ENCODE results near the gene UBTD1. TPM values are rescaled to one million over a fixed set of nuclear protein-coding genes. Genes with fewer than 3 reads are reported as not detected.

Gene UBTD1
- total and polyA plus RNA-seq, 10 of the 15 experiments (the other 5 are each of a cell fraction or from before 2014, with no cell fraction given), result 0.04 to 1.5 (median 1.2) TPM; not detected in 1

DNA sequence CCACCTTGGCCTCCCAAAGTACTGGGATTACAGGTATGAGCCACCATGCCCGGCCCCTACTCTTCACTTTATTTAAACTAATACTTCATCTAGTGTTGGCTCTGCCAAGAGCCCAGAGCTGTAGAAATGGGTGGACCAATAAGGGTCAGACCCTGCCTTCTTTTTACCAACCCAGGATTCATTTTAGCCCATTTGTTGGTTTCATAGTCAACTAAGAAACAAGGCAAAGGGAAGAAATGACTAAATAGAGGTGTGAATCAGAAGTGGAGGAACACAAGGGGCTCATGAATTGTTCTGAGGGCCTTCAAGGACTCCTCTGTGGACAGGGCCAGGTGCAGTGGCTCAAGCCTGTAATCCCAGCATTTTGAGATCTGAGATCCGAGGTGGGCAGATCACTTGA is 74.9 kb downstream of the UBTD1 start:
- TF ChIP-seq SUZ12 (IDR thresholded peaks at IDR 0.05; ENCODE audit: unreplicated experiment), result no peak
- TF ChIP-seq ATF3 (IDR thresholded peaks at IDR 0.05; ENCODE audit: borderline replicate concordance, extremely low read depth, low read depth, low read length), result no peak
- no TSS peak for BruUV-seq (replicated peaks)

GRCh38 chr10:97574374-97575126 is 75.8 kb downstream of the UBTD1 start:
- Histone ChIP-seq H3K4me3 (no peak overlapping the region), H3K4me1 (ENCODE audit: control insufficient read depth, insufficient read depth, low read length) (no peaks in the 10 kb centered on the region), H3K27ac (ENCODE audit: control insufficient read depth, insufficient read depth) (no peak overlapping the region), H2AFZ (ENCODE audit: control insufficient read depth, low read depth, low read length) (no peak overlapping the region), H3K79me2 (ENCODE audit: control insufficient read depth, insufficient read depth, low read length) (no peaks in the 10 kb centered on the region), H3K4me2 (ENCODE audit: control insufficient read depth, insufficient read depth) (no peak overlapping the region), H3K9me3 (replicated peaks; ENCODE audit: control insufficient read depth, insufficient read depth, low read length) (no peaks in the 10 kb centered on the region), H3K27me3 (replicated peaks in 1 of 2; ENCODE audit: control insufficient read depth in 2 of 2, insufficient read depth in 2 of 2, low read length in 1 of 2) (no peaks in the 10 kb centered on the region; a peak in 1 of 4 replicates), H4K20me1 (ENCODE audit: control insufficient read depth, insufficient read depth) (no peaks in the 10 kb centered on the region), H3K9ac (ENCODE audit: control insufficient read depth, insufficient read depth, low read length) (no peak overlapping the region), H3K36me3 (ENCODE audit: control insufficient read depth in 2 of 2, insufficient read depth in 2 of 2, low read length in 1 of 2) (no peaks in the 10 kb centered on the region)
- in situ Hi-C loops (cut with MboI), result no loop called here
- CTCF ChIA-PET, result interaction anchor here (0.8 to 1.9 kb wide), 6 partner anchors 23 to 103 kb away, joined by 3 to 7 read pairs (median 4); no protein-coding TSS in a partner anchor
- 55% methylated on average over 4 of the region's 4 CpGs for WGBS (ENCODE audit: insufficient coverage, insufficient replicate concordance, low lambda C conversion rate, missing lambda C conversion rate)
- ATAC-seq (no peak), FAIRE-seq (no peak), DNase-seq (ENCODE audit: low read depth, low spot score) (no peak)
- POLR2A ChIA-PET, result no interaction called here
- intact Hi-C loops (cut with micrococcal nuclease; ENCODE audit: unreplicated experiment), result no loop called here
- RAD21 ChIA-PET (ENCODE audit: unreplicated experiment), result no interaction called here
- SMC1A ChIA-PET (ENCODE audit: uncharacterized antibody, unreplicated experiment), result interaction anchor here (0.7 kb wide), 1 partner anchor 14 kb away, joined by 3 read pairs; no protein-coding TSS in a partner anchor
- no TSS peak for BruUV-seq (replicated peaks)
- TF ChIP-seq E4F1 (IDR thresholded peaks at IDR 0.05; ENCODE audit: borderline replicate concordance, partially characterized antibody), result no peak
- no peak for TF ChIP-seq YBX1 (IDR thresholded peaks at IDR 0.05)
- TF ChIP-seq PAX8 (IDR thresholded peaks at IDR 0.05), result no peak
- no peak for TF ChIP-seq PML (IDR thresholded peaks at IDR 0.05; ENCODE audit: low read length)
- TF ChIP-seq SREBF1 (IDR thresholded peaks at IDR 0.05; ENCODE audit: low read length), result no peak
- TF ChIP-seq NFYA (IDR thresholded peaks at IDR 0.05; ENCODE audit: borderline replicate concordance, low read depth, low read length), result no peak
- TF ChIP-seq RUNX3 (IDR thresholded peaks at IDR 0.05; ENCODE audit: low read length), result no peak
- no peak for TF ChIP-seq CBFB (IDR thresholded peaks at IDR 0.05; ENCODE audit: low read depth)
- TF ChIP-seq SREBF2 (IDR thresholded peaks at IDR 0.05; ENCODE audit: low read length), result no peak
- no peak for TF ChIP-seq ZZZ3 (IDR thresholded peaks at IDR 0.05; ENCODE audit: control insufficient read depth, insufficient read length, low read depth)
- TF ChIP-seq KDM1A (IDR thresholded peaks at IDR 0.05; ENCODE audit: borderline replicate concordance), result no peak
- TF ChIP-seq BHLHE40 (IDR thresholded peaks at IDR 0.05; ENCODE audit: borderline replicate concordance in 1 of 2, low read depth in 2 of 2, low read length in 1 of 2), result no peak

More for the DNA sequence above, 74.9 kb downstream of the UBTD1 start:
- ChIA-PET RAD21 (ENCODE audit: unreplicated experiment) (no interaction called here), CTCF (interaction anchor here (0.8 to 3.9 kb wide), 5 partner anchors 11 to 106 kb away, joined by 3 to 29 read pairs (median 6); partner anchors contain the start of gene HOGA1), POLR2A (no interaction called here), SMC1A (ENCODE audit: uncharacterized antibody, unreplicated experiment) (interaction anchor here (0.7 kb wide), 1 partner anchor 14 kb away, joined by 3 read pairs; no protein-coding TSS in a partner anchor)
- no peak overlapping the region for H2AFZ ChIP-seq (ENCODE audit: control insufficient read depth, low read depth, low read length)
- no peak for ATAC-seq
- H3K9me3 ChIP-seq (replicated peaks; ENCODE audit: control insufficient read depth, insufficient read depth, low read length), result no peaks in the 10 kb centered on the region
- FAIRE-seq, result no peak
- H3K4me1 ChIP-seq (ENCODE audit: control insufficient read depth, insufficient read depth, low read length), result no peaks in the 10 kb centered on the region
- H4K20me1 ChIP-seq (ENCODE audit: control insufficient read depth, insufficient read depth), result no peaks in the 10 kb centered on the region
- no peak overlapping the region for H3K9ac ChIP-seq (ENCODE audit: control insufficient read depth, insufficient read depth, low read length)
- H3K27me3 ChIP-seq (replicated peaks in 1 of 2; ENCODE audit: control insufficient read depth in 2 of 2, insufficient read depth in 2 of 2, low read length in 1 of 2), result no peaks in the 10 kb centered on the region; a peak in 1 of 4 replicates
- H3K79me2 ChIP-seq (ENCODE audit: control insufficient read depth, insufficient read depth, low read length), result no peaks in the 10 kb centered on the region
- H3K4me3 ChIP-seq, result no peak overlapping the region
- in situ Hi-C loops (cut with MboI), result no loop called here
- H3K36me3 ChIP-seq (ENCODE audit: control insufficient read depth in 2 of 2, insufficient read depth in 2 of 2, low read length in 1 of 2), result no peaks in the 10 kb centered on the region
- H3K27ac ChIP-seq (ENCODE audit: control insufficient read depth, insufficient read depth), result no peak overlapping the region
- no peak for DNase-seq (ENCODE audit: low read depth, low spot score)
- H3K4me2 ChIP-seq (ENCODE audit: control insufficient read depth, insufficient read depth), result no peak overlapping the region
- intact Hi-C loops (cut with micrococcal nuclease; ENCODE audit: unreplicated experiment), result loop anchor here (2.0 kb wide), 1 partner anchor 157 kb away; no protein-coding TSS in a partner anchor
- 4% methylated on average over 2 of the region's 2 CpGs for WGBS (ENCODE audit: insufficient coverage, insufficient replicate concordance, low lambda C conversion rate, missing lambda C conversion rate)

Data from GM12878 (cell line).